ENCODE data around the gene TMEM123. TPM values are rescaled to one million over a fixed set of nuclear protein-coding genes. Genes with fewer than 3 reads are reported as not detected.

Gene TMEM123
- total and polyA plus RNA-seq, 2 of the 13 experiments (the other 11 are each of a cell fraction or from before 2014, with no cell fraction given) = 365 to 2,761 TPM

- TF ChIP-seq SMAD1 (CRISPR knock-in tag; IDR thresholded peaks at IDR 0.05; ENCODE audit: borderline replicate concordance, low read depth) (peak; percentile 14; the same call in 1 of the 2 replicates), MIXL1 (CRISPR knock-in tag; IDR thresholded peaks at IDR 0.05) (no peak), ZBTB7B (CRISPR knock-in tag; IDR thresholded peaks at IDR 0.05) (peak; percentile 76; the same call in 1 of the 2 replicates), ZNF230 (CRISPR knock-in tag; IDR thresholded peaks at IDR 0.05) (no peak), NPAS2 (CRISPR knock-in tag; IDR thresholded peaks at IDR 0.05; ENCODE audit: borderline replicate concordance) (no peak), POLR2G (IDR thresholded peaks at IDR 0.05; ENCODE audit: low read depth, low read length) (peak; percentile 79), FIP1L1 (IDR thresholded peaks at IDR 0.05; ENCODE audit: borderline replicate concordance, insufficient read depth, low read depth, low read length) (no peak), HCFC1 (IDR thresholded peaks at IDR 0.05; ENCODE audit: low read depth, low read length) (no peak), TFDP2 (CRISPR knock-in tag; IDR thresholded peaks at IDR 0.05) (peak; percentile 61), ZNF782 (CRISPR knock-in tag; IDR thresholded peaks at IDR 0.05; ENCODE audit: borderline replicate concordance) (no peak), HES4 (CRISPR knock-in tag; IDR thresholded peaks at IDR 0.05; ENCODE audit: borderline replicate concordance) (no peak; the same call in 1 of the 2 replicates), ZNF737 (CRISPR knock-in tag; IDR thresholded peaks at IDR 0.05; ENCODE audit: borderline replicate concordance) (no peak; the same call in 1 of the 2 replicates), MXD1 (CRISPR knock-in tag; IDR thresholded peaks at IDR 0.05) (no peak), ONECUT2 (CRISPR knock-in tag; IDR thresholded peaks at IDR 0.05) (no peak), TSC22D2 (CRISPR knock-in tag; IDR thresholded peaks at IDR 0.05; ENCODE audit: borderline replicate concordance) (no peak)
- TF ChIP-seq, protein P1, sequence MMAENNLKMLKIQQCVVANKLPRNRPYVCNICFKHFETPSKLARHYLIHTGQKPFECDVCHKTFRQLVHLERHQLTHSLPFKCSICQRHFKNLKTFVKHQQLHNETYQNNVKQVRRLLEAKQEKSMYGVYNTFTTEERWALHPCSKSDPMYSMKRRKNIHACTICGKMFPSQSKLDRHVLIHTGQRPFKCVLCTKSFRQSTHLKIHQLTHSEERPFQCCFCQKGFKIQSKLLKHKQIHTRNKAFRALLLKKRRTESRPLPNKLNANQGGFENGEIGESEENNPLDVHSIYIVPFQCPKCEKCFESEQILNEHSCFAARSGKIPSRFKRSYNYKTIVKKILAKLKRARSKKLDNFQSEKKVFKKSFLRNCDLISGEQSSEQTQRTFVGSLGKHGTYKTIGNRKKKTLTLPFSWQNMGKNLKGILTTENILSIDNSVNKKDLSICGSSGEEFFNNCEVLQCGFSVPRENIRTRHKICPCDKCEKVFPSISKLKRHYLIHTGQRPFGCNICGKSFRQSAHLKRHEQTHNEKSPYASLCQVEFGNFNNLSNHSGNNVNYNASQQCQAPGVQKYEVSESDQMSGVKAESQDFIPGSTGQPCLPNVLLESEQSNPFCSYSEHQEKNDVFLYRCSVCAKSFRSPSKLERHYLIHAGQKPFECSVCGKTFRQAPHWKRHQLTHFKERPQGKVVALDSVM (CRISPR knock-in tag; IDR thresholded peaks at IDR 0.05) = 0 out of 2 replicates have a peak, but pooled peaks have one; percentile 14
- TF ChIP-seq, protein P2, sequence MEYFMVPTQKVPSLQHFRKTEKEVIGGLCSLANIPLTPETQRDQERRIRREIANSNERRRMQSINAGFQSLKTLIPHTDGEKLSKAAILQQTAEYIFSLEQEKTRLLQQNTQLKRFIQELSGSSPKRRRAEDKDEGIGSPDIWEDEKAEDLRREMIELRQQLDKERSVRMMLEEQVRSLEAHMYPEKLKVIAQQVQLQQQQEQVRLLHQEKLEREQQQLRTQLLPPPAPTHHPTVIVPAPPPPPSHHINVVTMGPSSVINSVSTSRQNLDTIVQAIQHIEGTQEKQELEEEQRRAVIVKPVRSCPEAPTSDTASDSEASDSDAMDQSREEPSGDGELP (IDR thresholded peaks at IDR 0.05; ENCODE audit: borderline replicate concordance, low read depth) = peak; percentile 81; the same call in 1 of the 2 replicates
- TF ChIP-seq, protein P3, sequence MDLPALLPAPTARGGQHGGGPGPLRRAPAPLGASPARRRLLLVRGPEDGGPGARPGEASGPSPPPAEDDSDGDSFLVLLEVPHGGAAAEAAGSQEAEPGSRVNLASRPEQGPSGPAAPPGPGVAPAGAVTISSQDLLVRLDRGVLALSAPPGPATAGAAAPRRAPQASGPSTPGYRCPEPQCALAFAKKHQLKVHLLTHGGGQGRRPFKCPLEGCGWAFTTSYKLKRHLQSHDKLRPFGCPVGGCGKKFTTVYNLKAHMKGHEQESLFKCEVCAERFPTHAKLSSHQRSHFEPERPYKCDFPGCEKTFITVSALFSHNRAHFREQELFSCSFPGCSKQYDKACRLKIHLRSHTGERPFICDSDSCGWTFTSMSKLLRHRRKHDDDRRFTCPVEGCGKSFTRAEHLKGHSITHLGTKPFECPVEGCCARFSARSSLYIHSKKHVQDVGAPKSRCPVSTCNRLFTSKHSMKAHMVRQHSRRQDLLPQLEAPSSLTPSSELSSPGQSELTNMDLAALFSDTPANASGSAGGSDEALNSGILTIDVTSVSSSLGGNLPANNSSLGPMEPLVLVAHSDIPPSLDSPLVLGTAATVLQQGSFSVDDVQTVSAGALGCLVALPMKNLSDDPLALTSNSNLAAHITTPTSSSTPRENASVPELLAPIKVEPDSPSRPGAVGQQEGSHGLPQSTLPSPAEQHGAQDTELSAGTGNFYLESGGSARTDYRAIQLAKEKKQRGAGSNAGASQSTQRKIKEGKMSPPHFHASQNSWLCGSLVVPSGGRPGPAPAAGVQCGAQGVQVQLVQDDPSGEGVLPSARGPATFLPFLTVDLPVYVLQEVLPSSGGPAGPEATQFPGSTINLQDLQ (CRISPR knock-in tag; IDR thresholded peaks at IDR 0.05) = no peak
- TF ChIP-seq, protein P4, sequence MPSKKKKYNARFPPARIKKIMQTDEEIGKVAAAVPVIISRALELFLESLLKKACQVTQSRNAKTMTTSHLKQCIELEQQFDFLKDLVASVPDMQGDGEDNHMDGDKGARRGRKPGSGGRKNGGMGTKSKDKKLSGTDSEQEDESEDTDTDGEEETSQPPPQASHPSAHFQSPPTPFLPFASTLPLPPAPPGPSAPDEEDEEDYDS (CRISPR knock-in tag; IDR thresholded peaks at IDR 0.05) = peak; percentile 73
Observed at GRCh38 chr11:102451681-102452460, 694 bp downstream of the TMEM123 start (continued).

Measured in HepG2 (cell line).